ENCODE measurements around the gene LYRM7.
"Not testable (repeated sequence)": the region's sequence is repeated elsewhere in the genome, so short reads cannot be mapped to it uniquely, and the experiment has no call there.

Gene LYRM7

GRCh38 chr5:131182839-131183238, 12.1 kb downstream of the LYRM7 start:
- no peak overlapping the region for H3K4me3 ChIP-seq (ENCODE audit: low read depth, low read length)
- TF ChIP-seq CTCF (IDR thresholded peaks at IDR 0.05; ENCODE audit: borderline replicate concordance, insufficient read depth, low read depth, low read length), result no peak

- no peak overlapping the region for H3K4me3 ChIP-seq (ENCODE audit: low read depth, low read length)
- TF ChIP-seq CTCF (IDR thresholded peaks at IDR 0.05; ENCODE audit: borderline replicate concordance, insufficient read depth, low read depth, low read length), result no peak
Measured at GRCh38 chr5:131185523-131186104, 14.9 kb downstream of the LYRM7 start.

GRCh38 chr5:131186561-131187256, 16.0 kb downstream of the LYRM7 start:
- TF ChIP-seq CTCF (IDR thresholded peaks at IDR 0.05; ENCODE audit: borderline replicate concordance, insufficient read depth, low read depth, low read length), result no peak
- no peak overlapping the region for H3K4me3 ChIP-seq (ENCODE audit: low read depth, low read length)

- TF ChIP-seq CTCF (IDR thresholded peaks at IDR 0.05; ENCODE audit: borderline replicate concordance, insufficient read depth, low read depth, low read length), result no peak
- H3K4me3 ChIP-seq (ENCODE audit: low read depth, low read length), result no peak overlapping the region
Measured at GRCh38 chr5:131193106-131193505, 22.4 kb downstream of the LYRM7 start.

- H3K4me3 ChIP-seq (ENCODE audit: low read depth, low read length), result not testable (repeated sequence)
Measured at GRCh38 chr5:131193897-131194296, 23.2 kb downstream of the LYRM7 start.

- no peak for TF ChIP-seq CTCF (IDR thresholded peaks at IDR 0.05; ENCODE audit: borderline replicate concordance, insufficient read depth, low read depth, low read length)
- H3K4me3 ChIP-seq (ENCODE audit: low read depth, low read length), result no peak overlapping the region
Measured at GRCh38 chr5:131194725-131195124, 24.0 kb downstream of the LYRM7 start.

GRCh38 chr5:131195696-131196095, 25.0 kb downstream of the LYRM7 start:
- no peak for TF ChIP-seq CTCF (IDR thresholded peaks at IDR 0.05; ENCODE audit: borderline replicate concordance, insufficient read depth, low read depth, low read length)
- H3K4me3 ChIP-seq (ENCODE audit: low read depth, low read length), result no peak overlapping the region
